ENCODE measurements around the gene CEND1.

The CEND1 gene

DNA sequence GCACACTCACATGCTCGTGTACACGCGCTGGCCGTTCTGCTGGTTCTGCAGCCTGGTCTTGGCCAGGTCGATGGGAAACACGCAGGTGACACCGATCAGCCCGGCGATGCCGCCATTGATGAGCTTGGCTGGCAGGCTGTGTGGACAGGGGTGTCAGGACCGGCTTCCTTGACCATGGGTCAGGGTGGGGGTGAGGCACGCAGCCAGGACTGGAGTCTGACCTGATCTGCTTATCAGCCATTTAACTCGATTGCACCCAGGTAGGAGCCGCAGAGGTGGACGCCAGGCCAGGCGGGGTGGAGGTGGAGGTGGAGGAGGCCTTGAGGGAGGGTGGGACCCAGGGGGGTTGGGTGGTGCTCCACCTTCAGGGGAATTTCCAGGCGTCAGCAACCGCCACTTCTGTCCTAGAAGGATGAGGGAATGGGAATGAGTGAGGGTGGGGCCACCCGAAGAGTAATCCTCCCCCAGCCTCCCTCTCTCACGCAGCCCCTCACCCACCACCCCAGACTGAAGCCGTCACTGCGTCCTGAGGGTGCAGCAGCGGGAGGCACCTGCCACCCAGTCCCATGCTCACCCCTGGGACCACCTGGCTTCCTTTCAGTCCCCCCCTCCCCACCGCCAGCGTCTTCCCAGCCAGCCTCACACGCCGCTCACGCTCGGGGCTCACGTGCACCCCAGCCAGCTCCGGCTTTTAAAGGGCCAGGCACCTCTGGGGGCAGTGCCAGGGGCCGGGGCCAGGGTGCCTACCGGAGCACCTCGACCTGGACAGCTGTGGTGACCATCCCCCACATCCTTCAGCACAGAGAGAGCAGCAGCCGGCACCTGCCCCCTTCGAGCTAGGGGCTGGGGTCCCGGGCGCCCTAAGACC lies 5.1 kb upstream of the CEND1 start:
- no peak for DNase-seq

DNA sequence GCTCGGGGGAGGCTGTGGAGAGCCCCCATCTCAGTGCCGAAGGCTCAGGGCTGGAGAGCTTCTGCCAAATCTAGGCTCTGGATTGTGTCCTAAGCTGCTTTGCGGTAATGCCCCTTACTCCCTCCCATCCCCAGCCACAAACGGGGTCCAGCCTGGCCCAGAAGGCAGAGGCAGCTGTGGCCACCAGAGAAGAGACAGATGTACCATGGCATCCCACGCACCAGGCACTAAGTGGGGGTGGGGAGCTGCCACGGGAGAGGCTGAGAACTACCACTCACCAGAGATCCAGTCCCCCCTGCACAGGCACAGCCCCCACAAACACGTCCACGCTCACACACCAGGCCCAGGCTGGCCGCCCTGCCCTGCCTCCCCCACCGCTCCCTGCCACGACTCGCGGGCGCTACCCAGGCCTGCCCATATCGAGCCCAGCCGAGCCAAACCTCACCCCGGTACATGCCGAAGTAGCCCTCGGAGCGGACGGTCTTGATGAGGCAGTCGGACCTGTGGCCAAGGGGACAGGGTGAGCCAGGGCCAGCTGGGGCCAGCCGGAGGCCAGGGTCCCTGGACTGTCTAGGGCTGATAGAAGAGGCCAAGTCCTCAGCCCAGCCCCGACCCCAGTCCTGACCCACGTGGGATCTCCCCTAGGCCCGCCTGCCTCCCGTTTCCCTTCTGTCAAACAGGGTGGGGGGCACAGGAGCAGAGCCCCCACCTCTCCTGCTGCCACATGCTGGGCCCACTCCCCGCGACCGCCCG lies 4.3 kb upstream of the CEND1 start:
- no peak for DNase-seq

DNA sequence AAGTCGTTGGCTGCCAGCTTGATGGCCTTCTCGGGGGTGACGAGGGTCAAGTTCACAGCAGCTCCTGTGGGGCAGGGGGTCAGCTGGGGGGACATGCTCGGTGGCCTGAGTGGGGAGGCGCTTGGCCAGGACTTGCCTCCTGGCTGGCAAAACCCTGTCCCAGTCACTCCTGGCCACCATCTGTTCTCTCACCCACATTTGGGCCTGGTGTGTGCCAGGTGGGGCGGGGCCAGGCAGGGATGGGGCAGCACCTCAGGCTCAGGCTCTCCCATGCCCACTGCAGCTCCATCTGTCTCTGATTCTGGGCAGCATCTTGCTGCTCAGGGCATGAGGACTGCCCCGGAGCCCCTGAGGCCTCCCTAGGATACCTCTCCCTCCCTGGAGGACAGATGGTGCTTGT lies 3.7 kb upstream of the CEND1 start:
- no peak for DNase-seq

DNA sequence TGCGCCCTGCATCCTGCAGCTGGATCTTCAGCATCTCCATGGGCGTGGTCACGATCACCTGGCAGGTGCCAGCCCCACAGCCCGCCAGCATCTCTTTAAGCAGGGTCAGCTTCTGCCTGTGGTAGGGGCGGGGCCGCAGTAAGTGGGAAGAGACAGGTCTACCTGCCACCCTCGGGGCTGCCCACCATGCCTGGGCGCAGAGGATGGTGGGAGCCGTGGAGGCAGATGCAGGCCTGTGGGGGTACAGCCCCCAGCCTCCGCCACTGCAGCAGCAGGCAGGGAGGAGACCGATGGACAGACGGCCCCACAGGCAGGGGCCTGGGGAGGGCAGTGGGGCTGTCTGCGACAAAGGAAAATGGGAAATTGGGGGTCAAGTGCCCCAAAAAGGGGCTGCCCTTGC lies 3.0 kb upstream of the CEND1 start:
- DNase-seq = no peak

DNA sequence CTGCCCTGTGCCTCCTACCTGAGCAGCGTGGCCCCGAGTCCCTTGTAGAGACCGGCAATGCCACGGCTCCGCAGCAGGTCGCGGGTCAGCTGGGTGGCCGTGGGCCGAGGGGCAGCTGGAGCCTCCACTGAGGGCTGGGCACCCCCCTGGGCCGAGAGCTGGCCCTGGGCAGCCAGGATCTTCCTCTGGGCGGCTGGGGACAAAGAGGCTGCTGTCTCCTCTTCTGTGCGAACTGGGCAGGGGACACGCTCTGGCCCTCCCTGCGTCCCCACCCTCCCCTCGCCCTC lies 2.6 kb upstream of the CEND1 start:
- DNase-seq = no peak

DNA sequence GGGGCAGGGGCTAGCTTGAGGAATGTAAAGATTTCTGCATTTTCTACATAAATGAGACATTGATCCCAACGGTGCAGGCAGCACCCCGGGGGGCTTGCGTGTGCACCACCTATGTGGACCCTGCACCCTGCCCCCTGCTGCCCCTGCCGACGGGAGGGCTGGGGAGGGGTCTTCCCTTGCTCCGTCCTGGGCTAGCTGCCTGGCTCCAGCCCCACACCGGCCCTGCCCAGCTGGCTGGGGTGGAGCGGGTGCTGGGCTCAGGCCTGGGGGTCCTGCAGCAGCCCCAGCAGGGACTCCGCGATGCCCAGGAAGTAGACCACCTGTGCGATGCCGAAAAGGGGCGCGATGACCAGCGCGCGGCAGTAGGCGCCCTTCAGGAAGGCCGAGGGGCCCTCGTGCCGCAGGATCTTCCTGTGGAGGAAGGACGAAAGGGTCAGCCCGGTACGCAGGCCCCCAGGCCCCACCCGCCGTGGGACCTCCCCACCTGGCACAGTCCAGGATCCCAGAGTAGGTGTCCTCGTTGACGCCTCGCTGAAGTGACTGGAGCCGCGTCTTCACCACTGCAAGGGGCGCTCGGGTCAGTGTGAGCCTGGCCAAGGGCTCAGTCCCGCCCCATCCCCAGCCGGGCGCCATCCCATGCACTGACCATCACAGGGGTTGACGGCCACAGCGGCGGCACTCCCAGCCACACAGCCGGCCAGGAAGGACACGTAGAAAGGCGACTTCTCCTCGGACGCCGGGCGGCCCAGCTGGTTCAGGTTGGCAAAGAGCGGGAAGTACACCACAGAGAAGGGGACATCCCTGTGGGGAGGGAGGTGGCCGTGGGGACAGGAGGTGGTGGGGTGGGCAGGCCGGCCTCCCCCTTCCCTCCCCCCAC lies 2.0 kb upstream of the CEND1 start:
- no peak for DNase-seq

DNA sequence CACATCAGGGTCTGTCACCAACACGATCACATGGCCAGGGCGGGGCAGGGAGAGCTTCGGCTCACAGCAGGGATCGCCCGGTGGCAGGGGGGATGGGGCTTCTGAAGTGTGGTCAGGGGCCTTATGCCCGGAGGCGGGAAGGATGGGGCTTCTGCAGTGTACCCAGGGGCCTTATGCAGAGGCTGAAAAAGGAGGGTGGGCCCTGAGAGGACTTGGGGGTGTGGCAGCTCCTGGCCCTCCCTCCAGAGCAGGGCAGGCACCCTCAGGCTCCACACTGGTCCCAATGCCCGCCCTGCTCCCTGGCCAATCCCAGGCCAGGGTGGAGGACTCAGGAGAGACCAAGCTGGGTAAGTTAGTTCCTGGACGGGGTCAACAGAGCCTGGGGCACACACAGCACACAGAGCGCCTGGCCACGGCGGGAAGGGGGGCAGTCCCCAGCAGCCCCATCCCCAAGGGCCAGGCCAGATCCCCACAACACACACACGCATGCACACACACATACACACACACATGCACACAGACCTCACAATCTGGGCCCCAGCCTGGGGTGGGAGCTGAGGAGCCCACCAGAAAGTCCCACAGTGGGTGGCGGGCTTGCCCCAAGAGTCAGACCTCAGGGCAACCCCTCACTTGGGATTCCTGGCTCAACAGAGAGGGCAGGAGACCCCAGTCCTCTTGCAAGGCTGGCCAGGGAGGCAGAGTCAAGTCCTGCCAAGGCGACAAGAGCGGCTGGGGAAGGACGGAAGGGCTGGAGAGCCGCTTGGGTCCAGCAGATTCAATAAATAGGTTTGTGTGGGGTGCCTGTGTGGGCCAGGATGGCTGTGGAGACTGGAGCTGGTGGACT lies 1.1 kb upstream of the CEND1 start:
- DNase-seq = no peak

DNA sequence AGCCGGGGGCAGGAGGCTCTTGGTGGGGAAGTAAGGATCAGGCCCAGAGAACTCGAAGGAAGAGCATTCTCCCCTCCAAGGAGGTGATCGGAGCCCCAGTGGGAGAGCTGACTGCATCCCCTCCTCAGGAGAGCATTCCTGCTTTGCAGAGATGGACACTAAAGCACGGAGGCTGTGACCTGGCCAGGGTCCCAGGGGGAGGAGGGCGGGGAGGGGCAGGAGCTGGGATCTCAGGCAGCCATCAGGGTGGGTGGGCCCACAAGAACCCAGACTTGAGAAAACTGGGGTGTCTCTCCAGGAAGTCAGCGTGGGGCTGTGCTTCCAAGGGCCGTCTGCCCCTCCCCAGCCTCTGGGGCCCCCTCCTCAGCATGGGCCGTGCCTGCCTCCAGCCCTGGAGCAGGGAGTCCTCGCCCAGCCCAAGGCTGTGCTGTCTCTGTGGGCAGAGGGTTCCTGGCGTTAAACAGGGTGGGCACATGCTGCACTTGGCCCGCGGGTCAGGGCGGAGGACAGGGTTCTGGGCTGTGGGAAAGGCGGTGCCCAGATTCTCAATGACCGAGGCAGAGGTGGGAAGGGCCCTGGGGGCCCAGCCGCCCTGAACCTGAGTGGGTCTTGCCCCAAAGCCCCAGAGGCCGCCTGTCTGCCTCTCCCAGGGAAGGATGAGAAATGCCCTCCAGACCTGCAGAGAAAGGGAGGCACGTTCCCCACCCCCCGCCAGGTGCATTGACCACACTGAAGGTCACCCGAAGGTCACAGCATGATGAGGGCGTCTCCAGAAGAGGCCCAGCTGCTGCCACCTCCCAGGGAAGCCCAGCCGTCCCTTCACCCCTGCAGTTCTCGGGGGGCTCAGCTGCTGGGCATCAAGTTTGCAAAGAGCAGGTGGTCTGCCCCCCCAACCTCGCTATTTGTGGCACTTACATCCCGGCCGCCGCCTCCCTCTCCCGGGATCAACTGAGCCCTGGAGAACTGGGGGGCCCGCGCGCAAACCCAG lies 643 bp downstream of the CEND1 start:
- DNase-seq = no peak

DNA sequence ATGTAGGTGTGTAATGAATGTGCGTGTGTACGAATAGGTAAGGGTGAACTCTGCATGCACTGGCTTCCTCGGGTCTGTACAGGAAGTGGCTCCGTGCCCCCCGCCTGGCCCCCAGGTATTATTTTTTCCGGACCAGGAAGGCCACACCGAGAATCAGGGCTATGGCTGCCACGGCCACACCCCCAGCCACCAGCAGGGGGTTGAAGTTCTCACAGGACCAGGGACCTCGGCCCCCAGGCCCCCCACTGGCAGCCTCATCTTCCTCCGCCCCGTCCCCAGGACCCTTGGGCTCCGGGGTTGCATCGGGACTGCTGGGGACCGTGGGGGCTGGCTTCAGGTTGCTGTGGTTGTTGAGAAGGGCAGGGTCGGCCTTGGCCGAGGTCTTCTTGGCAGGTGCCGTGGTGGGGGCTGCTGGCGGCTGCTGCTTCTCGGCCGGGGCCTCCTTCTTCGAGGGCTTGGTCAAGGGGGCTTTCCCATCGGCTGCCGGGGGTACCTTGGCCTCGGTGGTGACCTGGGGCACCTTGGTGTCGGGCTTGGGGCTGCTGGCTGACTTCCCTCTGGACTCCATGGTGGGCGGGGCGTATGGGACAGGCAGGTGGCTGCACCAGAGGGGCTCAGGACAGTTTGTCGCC lies 1.8 kb downstream of the CEND1 start:
- DNase-seq = no peak

DNA sequence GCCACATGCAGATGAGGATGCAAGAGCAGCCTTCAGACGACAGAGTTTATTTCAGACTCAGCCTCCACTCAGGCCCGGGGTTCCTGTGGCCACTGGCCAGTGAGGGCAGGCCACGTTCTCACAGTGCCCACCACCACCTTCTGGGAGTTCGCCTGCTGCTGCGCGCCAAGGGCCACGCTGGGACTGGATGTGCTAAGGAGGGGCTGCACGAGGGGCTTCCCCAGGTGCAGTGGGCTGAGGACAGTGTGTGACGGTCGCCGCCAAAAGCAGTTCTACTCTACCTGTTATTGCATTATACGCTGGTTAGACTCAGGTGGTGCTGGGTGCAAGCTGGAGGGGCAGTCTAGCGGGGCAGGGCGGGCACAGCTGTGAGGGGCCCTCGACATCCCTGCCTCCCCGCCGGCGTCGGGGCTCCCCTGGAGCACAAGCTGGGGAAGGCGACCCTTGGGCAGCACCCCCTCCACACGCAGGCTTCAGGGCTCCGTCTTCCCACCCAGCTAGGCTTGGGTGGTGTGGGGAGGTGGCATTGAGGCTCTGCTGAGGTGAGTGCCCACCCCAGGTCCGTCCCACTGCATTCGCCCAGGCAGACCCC lies 2.7 kb downstream of the CEND1 start:
- DNase-seq = no peak

DNA sequence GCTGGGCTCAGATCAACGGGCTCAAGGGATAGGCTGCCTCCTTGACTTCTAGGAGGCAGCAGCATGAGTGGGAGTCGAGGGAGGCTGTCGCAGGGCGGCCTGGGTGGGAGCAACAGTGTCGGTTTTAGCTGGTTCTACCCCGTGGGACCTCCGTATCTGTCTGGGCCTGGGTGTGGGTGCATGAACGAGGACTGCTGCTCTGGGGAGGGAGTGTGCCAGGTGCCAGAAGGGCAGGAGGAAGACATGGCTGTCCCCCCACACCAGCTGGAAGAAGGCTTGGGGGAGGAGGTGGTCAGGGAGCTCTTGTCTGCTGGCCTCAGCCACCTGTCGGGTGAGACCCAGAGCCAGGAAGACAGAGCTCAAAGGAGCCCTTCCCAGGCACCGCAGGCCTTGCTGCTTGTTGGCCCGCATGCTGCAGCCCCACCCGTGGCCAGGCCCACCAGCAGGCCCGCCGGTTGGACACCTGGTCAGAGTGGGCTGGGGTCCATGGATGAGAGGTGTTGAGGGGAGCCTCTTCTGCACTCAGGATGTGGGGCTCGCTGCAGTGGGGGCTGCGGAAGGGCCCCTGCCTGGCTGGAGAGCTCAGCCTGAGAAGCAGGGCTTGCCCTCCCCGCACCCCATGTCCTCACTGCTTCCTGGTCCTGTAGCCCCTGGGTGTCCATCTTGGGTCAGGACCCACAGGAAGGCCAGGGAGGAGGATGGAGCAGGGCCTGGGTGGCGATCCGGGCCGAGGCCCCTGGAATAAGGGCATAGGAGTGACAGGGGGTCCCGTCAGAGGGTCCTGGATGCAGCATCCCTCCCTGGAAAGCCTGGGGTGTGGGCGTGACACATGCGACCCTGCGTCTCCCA lies 3.4 kb downstream of the CEND1 start:
- DNase-seq = no peak

DNA sequence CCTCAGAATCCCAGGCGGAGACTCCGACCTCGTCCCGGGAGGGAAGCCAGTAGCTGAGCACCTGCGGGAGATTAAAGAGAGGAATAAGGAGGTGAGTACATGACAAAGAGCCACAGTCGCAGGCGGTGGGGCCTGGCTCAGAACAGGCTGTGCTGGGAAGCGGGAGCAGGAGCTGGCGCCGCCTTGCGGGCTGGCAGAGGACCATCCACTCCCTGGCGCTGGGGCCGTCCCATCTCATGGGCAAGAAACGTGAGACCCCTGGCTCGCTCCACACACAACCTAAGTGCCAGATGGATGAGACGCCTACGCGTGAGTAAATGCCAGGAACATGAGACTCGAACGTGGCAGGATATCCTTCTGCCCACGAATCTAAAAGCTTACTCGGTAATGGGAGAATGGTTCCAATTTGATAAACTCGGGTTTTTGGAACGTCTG lies 6.3 kb downstream of the CEND1 start:
- no peak for DNase-seq

DNA sequence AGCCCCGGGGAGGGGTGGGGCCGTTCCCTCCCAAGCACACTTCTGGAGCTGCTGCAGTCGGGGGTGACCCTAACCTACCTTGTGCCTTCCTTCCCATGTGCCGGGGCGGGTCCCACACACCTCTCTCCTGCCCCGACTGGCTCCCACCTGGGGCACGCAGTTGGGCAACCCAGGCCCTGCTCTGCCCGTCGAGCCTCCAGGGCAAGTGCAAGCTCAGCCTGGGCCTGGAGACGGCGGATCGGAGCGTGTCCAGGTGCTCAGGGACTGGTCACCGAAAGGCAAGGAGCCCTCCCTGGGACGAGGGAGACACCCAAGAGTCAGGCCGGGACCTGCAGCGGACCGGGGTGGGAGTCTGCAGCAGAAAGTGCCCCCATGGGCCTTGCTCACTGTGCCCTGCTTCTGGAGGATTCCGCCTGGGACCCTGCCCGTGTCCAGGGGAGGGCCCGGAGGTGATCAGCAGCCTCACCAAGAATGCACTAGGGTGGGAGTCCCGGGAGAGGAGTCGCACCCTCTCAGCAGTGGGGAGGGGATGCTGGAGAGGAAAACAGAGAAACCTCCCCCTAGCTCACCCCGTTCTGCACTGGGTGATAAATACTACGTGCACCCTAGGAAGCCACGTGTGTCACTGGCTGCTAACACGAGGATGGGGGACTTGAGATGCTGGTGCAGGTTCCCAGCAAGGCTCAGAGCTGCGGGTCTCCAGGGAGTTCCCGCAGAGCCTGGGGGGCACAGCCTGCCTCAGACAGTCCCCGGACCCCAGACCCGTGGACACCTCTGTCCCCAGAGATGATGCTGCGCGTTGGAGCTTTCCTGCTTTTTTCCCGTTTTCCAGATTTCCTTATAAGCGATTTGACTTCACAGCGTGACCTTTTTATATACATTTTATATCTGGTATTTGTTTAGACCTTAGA lies 7.4 kb downstream of the CEND1 start:
- no peak for DNase-seq

DNA sequence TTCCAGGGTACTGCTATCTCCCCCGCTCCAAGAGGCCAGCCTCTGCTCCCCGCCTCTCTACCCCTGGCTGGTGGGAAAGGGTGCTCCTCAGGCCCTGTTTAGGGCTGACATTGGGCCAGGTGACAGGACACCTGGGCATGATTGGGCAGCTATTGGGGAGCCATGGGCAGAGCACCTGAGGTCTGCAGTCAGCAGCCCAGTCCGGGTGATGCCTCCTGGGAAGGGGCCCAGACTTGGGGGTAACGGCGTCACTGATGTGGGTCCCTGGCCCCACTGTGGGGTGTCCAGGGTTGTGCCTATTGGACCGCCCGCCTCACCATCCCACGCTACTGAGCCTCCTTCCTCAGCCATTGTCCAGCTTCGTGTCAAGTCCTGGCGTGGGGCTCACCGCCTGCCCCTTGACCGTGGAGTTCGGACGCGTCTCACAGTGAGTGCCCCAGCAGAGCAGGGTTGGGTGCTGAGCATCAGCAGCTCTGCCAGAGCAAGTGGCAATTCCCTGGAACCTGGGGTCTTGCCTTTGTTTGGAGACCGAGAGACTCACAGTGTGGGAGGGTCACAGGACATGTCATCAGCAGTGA lies 9.8 kb downstream of the CEND1 start:
- DNase-seq = no peak

DNA sequence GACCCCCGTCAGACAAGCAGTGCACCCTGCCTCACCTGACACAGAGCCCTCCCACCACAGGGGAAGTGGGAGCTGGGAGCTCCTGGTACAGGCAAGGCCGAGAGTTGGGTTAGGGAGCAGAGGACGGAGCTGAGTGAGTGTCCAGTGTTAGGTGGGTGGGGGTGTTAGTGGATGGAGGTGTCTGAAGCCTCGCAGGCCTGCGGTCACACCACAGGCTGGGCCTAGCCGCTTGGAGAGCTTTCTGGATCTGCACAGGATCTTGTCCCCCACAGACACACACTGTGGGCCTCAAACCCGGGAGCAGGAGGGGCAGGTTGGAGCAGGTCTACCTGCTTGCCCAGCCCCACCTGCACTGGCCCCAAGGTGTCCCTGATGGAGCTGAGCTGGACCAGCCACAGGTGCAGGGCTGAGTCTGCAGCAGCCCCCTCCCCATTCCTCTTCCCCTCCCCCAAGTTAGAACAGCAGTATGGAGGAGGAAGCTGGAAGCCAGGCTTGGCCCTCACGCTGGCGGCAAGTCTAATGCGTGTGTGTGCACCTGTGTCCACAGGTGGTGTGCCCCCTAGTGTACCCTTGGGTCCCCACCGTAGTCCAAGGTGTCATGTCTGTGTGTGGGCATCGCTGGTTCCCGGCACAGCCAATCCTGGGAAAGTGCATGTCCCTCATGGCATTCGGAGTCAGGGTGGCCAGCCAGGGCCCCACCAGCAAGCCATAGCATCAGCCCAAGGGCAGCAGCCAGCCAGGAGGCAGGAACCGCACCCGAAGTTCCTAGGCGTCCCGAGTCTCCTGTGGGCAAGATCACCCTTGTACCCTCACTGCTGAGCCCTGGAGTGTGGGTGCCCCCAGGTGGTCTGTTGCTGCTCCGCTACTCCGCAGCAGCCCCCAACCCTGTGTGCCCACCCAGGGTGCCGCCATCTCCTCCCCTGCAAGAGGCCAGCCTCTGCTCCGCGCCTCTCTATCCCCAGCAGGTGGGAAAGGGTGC lies 10.6 kb downstream of the CEND1 start:
- DNase-seq = no peak
